Endothelial cell of umbilical vein (primary cell): ENCODE measurements around the gene AK8. TPM values are rescaled to one million over a fixed set of nuclear protein-coding genes. Genes with fewer than 3 reads are reported as not detected.

Source experiments
- BruUV-seq: library from RNA; stranded (reverse); fragments of 400-500 nt; replicated peaks from 2 replicates; lab custom pipeline; 2021; lab: Mats Ljungman, UMichigan
- CTCF ChIA-PET: fragments of 300-600, 350-600 bp; sonication (Branson Sonifier 250); formaldehyde crosslinking; loops from one replicate; lab custom pipeline; 2021; ENCODE audit warnings: antibody characterized with exemption, inconsistent platforms; lab: Charles Lee
- POLR2A ChIA-PET: fragments of 300-600, 350-600 bp; sonication (Branson Sonifier 250); formaldehyde crosslinking; loops from one replicate; lab custom pipeline; 2021; ENCODE audit warnings: antibody characterized with exemption, inconsistent platforms; lab: Charles Lee
- DNase-seq: peaks from one replicate; pipeline ENCODE4 v3.0.0-alpha.2; 2011; ENCODE audit warnings: low read depth, low spot score
- FAIRE-seq: peaks from 2 replicates; lab custom pipeline; 2011; peaks lifted over from hg19 to GRCh38; lab: Jason Lieb, UNC
- H2AFZ ChIP-seq: 2 replicates; pipeline ENCODE4 v1.6.0; 2012; ENCODE audit warnings: low read depth, low read length, control low read depth, inconsistent platforms
- H3K27ac ChIP-seq: 2 replicates; pipeline ENCODE4 v1.5.1; 2011; ENCODE audit warnings: low read depth, mild to moderate bottlenecking, control low read depth, low read length, moderate library complexity; ENCODE audit not compliant: insufficient read depth
- H3K27me3 ChIP-seq, 2 experiments: 2 replicates each; pipeline versions ENCODE4 v1.6.0 to v1.6.1; 2011; ENCODE audit warnings: low read length in 2 of 2, mixed read lengths in 1 of 2; ENCODE audit not compliant: control insufficient read depth in 2 of 2, insufficient read depth in 2 of 2
- H3K36me3 ChIP-seq, 2 experiments: 2 replicates in 1 of 2; 3 replicates in 1 of 2; pipeline ENCODE4 v1.5.1; 2011; ENCODE audit warnings: low read length in 2 of 2, mild to moderate bottlenecking in 1 of 2, moderate library complexity in 1 of 2; ENCODE audit not compliant: control insufficient read depth in 2 of 2, insufficient read depth in 2 of 2; ENCODE audit errors: extremely low read depth in 1 of 2
- H3K4me1 ChIP-seq: 3 replicates; pipeline ENCODE4 v1.5.1; 2011; ENCODE audit warnings: mild to moderate bottlenecking, low read length; ENCODE audit not compliant: control insufficient read depth, insufficient read depth; ENCODE audit errors: extremely low read depth
- H3K4me2 ChIP-seq: 2 replicates; pipeline ENCODE4 v1.6.1; 2011; ENCODE audit warnings: low read length, control low read depth, mixed read lengths; ENCODE audit not compliant: insufficient read depth
- H3K4me3 ChIP-seq, 3 experiments: fragments of 200-600 bp in 1 of 3; sonication (generic), shearing (Covaris generic) in 1 of 3; replicated peaks in 1 of 3; 2 replicates each; pipeline ENCODE4 v1.5.1; 2011 to 2016; ENCODE audit warnings: control low read depth in 3 of 3, low read length in 3 of 3, mild to moderate bottlenecking in 2 of 3, inconsistent platforms in 1 of 3, low read depth in 1 of 3, moderate library complexity in 1 of 3; ENCODE audit not compliant: insufficient read depth in 1 of 3
- H3K79me2 ChIP-seq: 2 replicates; pipeline ENCODE4 v1.6.0; 2012; ENCODE audit warnings: low read length, inconsistent platforms; ENCODE audit not compliant: control insufficient read depth, insufficient read depth
- H3K9ac ChIP-seq: replicated peaks from 2 replicates; pipeline ENCODE3; 2011; ENCODE audit warnings: low read length, control low read depth; ENCODE audit not compliant: insufficient read depth; ENCODE audit errors: extremely low read depth
- H3K9me1 ChIP-seq: replicated peaks from 3 replicates; pipeline ENCODE4 v1.6.0; 2011; ENCODE audit warnings: mild to moderate bottlenecking, low read length; ENCODE audit not compliant: control insufficient read depth, insufficient read depth; ENCODE audit errors: extremely low read depth
- H3K9me3 ChIP-seq: replicated peaks from 2 replicates; pipeline ENCODE4 v1.5.1; 2012; ENCODE audit warnings: low read length, inconsistent platforms; ENCODE audit not compliant: control insufficient read depth, insufficient read depth
- H4K20me1 ChIP-seq: replicated peaks from 2 replicates; pipeline ENCODE3; 2011; ENCODE audit warnings: mild to moderate bottlenecking, low read length; ENCODE audit not compliant: control insufficient read depth, insufficient read depth; ENCODE audit errors: extremely low read depth
- EZH2 ChIP-seq: IDR thresholded peaks from 2 replicates; pipeline ENCODE4 v1.6.1; 2012; ENCODE audit warnings: borderline replicate concordance, low read depth, mild to moderate bottlenecking, moderate library complexity, low read length, inconsistent platforms; ENCODE audit not compliant: severe bottlenecking
- FOS ChIP-seq: IDR thresholded peaks from 2 replicates; pipeline ENCODE4 v1.6.1; 2011; ENCODE audit warnings: mild to moderate bottlenecking, low read length, moderate library complexity, borderline replicate concordance; ENCODE audit not compliant: insufficient read depth
- GATA2 ChIP-seq: IDR thresholded peaks from 2 replicates; pipeline ENCODE4 v1.7.0; 2011; ENCODE audit warnings: low read depth, mild to moderate bottlenecking, moderate library complexity, mixed read lengths, low read length; ENCODE audit not compliant: insufficient read length, insufficient read depth
- JUN ChIP-seq: IDR thresholded peaks from 2 replicates; pipeline ENCODE4 v1.6.1; 2011; ENCODE audit warnings: borderline replicate concordance, low read depth; ENCODE audit not compliant: insufficient read length, insufficient read depth
- MAX ChIP-seq: IDR thresholded peaks from 2 replicates; pipeline ENCODE4 v1.6.1; 2011; ENCODE audit not compliant: insufficient read depth, insufficient read length
- MYC ChIP-seq: IDR thresholded peaks from one replicate; pipeline ENCODE4 v1.6.1; 2011; ENCODE audit warnings: mild to moderate bottlenecking, low read depth, low read length
- POLR2A ChIP-seq: IDR thresholded peaks from 2 replicates; pipeline ENCODE4 v1.6.1; 2012; ENCODE audit warnings: low read depth, mild to moderate bottlenecking, control low read depth, low read length
- POLR2AphosphoS5 ChIP-seq: IDR thresholded peaks from 2 replicates; pipeline ENCODE4 v1.6.1; 2012; ENCODE audit warnings: low read depth, mild to moderate bottlenecking, control low read depth, low read length, moderate library complexity; ENCODE audit not compliant: insufficient read depth
- dilution Hi-C: fragments of 300-500 bp; cut with MboI; formaldehyde crosslinking; loops from one replicate; pipeline ENCODE4 v1.15.0; 2019; ENCODE audit warnings: low sequenced_read_pairs; ENCODE audit not compliant: extremely low pct_ligation_motif_present
- intact Hi-C: fragments of 100-400 bp; cut with micrococcal nuclease; formaldehyde crosslinking; loops from one replicate; pipeline ENCODE4 v1.10.0; 2022
- polyA plus RNA-seq, 4 experiments: library from polyadenylated mRNA; depleted of rRNA in 3 of 4; stranded (reverse) in 3 of 4; unstranded in 1 of 4; fragments of >200 nt; gene quantifications; 2 replicates each; pipeline versions ENCODE4 v1.2.1 to v1.2.3, GENCODE V29; 2011 to 2012; ENCODE audit warnings: missing spikeins in 1 of 4
- total RNA-seq: library from RNA; stranded (reverse); gene quantifications from 2 replicates; pipeline ENCODE4 v1.2.3, GENCODE V29; 2021
- TF ChIP-seq, protein P1 (sequence below), 2 donors: IDR thresholded peaks; 1 replicate in 1 of 2; 2 replicates in 1 of 2; pipeline ENCODE4 v1.5.1; 2011; ENCODE audit warnings: low read length in 2 of 2, mild to moderate bottlenecking in 2 of 2, moderate library complexity in 2 of 2, control low read depth in 1 of 2, inconsistent platforms in 1 of 2, low read depth in 1 of 2; ENCODE audit not compliant: insufficient read depth in 1 of 2; ENCODE audit errors: extremely low read depth in 1 of 2

Gene AK8
- total and polyA plus RNA-seq, 2 donors (not counting 3 experiments of a cell fraction or from before 2014, with no cell fraction given) = 0.06 TPM; not detected in 1

- CTCF ChIA-PET = interaction anchor here (0.8 to 1.1 kb wide), 2 partner anchors 14 to 17 kb away, joined by 3 read pairs; no protein-coding TSS in a partner anchor
- no peak overlapping the region for H3K4me2 ChIP-seq
- H3K9me1 ChIP-seq = no peaks in the 10 kb centered on the region
- no peaks in the 10 kb centered on the region for H4K20me1 ChIP-seq
- dilution Hi-C loops = no loop called here
- TF ChIP-seq GATA2 (no peak), EZH2 (no peak), MAX (no peak), FOS (no peak)
- H3K27ac ChIP-seq = no peak overlapping the region
- no peak overlapping the region for H3K4me3 ChIP-seq
- POLR2A ChIA-PET = no interaction called here
- H3K9ac ChIP-seq = no peak overlapping the region
- no TSS peak for BruUV-seq
- no peak overlapping the region for H2AFZ ChIP-seq
- H3K9me3 ChIP-seq = no peaks in the 10 kb centered on the region
- DNase-seq (no peak), FAIRE-seq (no peak)
- H3K27me3 ChIP-seq = peaks cover 0 to 3% of the 10 kb centered on the region in 2 experiments
- no peaks in the 10 kb centered on the region for H3K36me3 ChIP-seq
- no peaks in the 10 kb centered on the region for H3K4me1 ChIP-seq
- H3K79me2 ChIP-seq = no peaks in the 10 kb centered on the region
- intact Hi-C loops = no loop called here
Measured at GRCh38 chr9:132752877-132753592, 125.0 kb downstream of the AK8 start.

- Histone ChIP-seq H3K79me2 (no peaks in the 10 kb centered on the region), H3K27ac (no peak overlapping the region), H3K9me1 (no peaks in the 10 kb centered on the region), H2AFZ (no peak overlapping the region), H3K36me3 (no peaks in the 10 kb centered on the region), H3K9me3 (no peaks in the 10 kb centered on the region), H3K4me3 (no peak overlapping the region), H3K4me2 (no peak overlapping the region), H3K4me1 (no peaks in the 10 kb centered on the region), H4K20me1 (no peaks in the 10 kb centered on the region), H3K9ac (no peak overlapping the region), H3K27me3 (peaks cover 6 to 10% of the 10 kb centered on the region in 2 experiments)
- DNase-seq (no peak), FAIRE-seq (no peak)
- dilution Hi-C loops = no loop called here
- intact Hi-C loops = no loop called here
- TF ChIP-seq, protein P1, sequence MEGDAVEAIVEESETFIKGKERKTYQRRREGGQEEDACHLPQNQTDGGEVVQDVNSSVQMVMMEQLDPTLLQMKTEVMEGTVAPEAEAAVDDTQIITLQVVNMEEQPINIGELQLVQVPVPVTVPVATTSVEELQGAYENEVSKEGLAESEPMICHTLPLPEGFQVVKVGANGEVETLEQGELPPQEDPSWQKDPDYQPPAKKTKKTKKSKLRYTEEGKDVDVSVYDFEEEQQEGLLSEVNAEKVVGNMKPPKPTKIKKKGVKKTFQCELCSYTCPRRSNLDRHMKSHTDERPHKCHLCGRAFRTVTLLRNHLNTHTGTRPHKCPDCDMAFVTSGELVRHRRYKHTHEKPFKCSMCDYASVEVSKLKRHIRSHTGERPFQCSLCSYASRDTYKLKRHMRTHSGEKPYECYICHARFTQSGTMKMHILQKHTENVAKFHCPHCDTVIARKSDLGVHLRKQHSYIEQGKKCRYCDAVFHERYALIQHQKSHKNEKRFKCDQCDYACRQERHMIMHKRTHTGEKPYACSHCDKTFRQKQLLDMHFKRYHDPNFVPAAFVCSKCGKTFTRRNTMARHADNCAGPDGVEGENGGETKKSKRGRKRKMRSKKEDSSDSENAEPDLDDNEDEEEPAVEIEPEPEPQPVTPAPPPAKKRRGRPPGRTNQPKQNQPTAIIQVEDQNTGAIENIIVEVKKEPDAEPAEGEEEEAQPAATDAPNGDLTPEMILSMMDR (IDR thresholded peaks at IDR 0.05; ENCODE audit: extremely low read depth in 1 of 2, insufficient read depth in 1 of 2, low read depth in 1 of 2, low read length in 2 of 2) = no peak
- TF ChIP-seq FOS (no peak), POLR2A (no peak), MAX (no peak), POLR2AphosphoS5 (no peak), EZH2 (no peak), MYC (no peak), GATA2 (no peak), JUN (no peak)
- no TSS peak for BruUV-seq
- CTCF ChIA-PET = no interaction called here
- POLR2A ChIA-PET = no interaction called here
Measured at GRCh38 chr9:132750668-132751067, 127.4 kb downstream of the AK8 start.
